Vagina (tissue), 2 donors: ENCODE measurements around the gene KLHL6.

Experiments used
- CTCF ChIP-seq, 3 experiments: fragments of 450-650 bp in 2 of 3; fragments of 200-600 bp in 1 of 3; sonication (generic) in 1 of 3; IDR thresholded peaks; one replicate each; pipeline ENCODE4 v1.5.1; 2017 to 2019; ENCODE audit warnings: antibody characterized with exemption in 3 of 3, mild to moderate bottlenecking in 2 of 3, moderate library complexity in 2 of 3
- POLR2AphosphoS5 ChIP-seq, 2 donors: sonication (generic); formaldehyde crosslinking; IDR thresholded peaks; one replicate each; pipeline ENCODE4 v1.9.0; 2017; ENCODE audit warnings: antibody characterized with exemption in 2 of 2, mild to moderate bottlenecking in 2 of 2, low read depth in 1 of 2; ENCODE audit not compliant: insufficient read depth in 1 of 2

- TF ChIP-seq POLR2AphosphoS5 (IDR thresholded peaks at IDR 0.05; ENCODE audit: insufficient read depth in 1 of 2, low read depth in 1 of 2) (no peak), CTCF (IDR thresholded peaks at IDR 0.05) (no peak)
Measured at GRCh38 chr3:183486472-183486871, 69.0 kb downstream of the KLHL6 start.
